Fibroblast of skin of abdomen (primary cell): ENCODE results near the gene PLEKHA5.
"Not testable (repeated sequence)": the region's sequence is repeated elsewhere in the genome, so short reads cannot be mapped to it uniquely, and the experiment has no call there.

Experiments used
- DNase-seq: peaks from one replicate; pipeline ENCODE4 v3.0.0-alpha.2; 2013

Gene PLEKHA5

GRCh38 chr12:19168644-19169043, 39.1 kb downstream of the PLEKHA5 start:
- no peak for DNase-seq

DNA sequence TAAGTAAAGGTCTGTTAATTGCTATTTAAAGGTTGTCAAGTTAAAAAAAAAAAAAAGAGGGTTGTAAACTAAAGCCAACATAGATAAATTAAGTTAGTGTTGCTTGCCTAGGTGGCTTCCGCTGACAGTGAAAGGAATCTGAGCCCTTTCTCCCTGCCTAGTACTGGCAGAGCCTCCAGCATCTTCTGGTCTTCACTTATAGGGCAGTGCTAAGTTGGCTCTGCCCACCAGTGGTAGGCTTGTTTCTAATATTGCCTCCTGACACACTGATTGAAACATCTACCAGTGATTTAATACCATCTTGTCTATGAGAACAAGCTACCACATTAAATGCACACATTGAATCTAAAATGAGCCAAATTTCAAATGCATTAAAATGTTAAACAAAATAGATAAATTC, 39.7 kb downstream of the PLEKHA5 start:
- DNase-seq: no peak

- DNase-seq: not testable (repeated sequence)
Observed at GRCh38 chr12:19170286-19170685, 40.8 kb downstream of the PLEKHA5 start.

- no peak for DNase-seq
Observed at GRCh38 chr12:19171731-19172130, 42.2 kb downstream of the PLEKHA5 start.

DNA sequence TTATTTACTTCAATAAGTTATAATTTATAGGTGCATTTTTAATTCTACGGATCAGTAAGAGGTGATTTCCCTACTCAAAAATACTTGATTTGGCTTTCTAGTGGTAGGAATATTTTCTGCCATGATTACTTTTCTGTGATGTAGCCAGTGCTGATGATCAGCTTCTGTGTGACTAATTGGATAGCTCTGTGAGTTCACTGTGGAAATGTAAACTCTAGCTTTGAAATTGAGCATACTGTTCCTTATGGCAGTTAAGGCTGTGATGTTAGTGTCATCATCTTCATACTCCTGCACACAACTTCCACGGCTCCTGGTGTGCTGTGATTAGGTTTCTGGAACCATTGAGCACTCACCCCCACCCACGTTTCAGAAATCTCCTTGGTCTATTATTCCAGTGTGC, 48.2 kb downstream of the PLEKHA5 start:
- DNase-seq: peak; percentile 36

DNA sequence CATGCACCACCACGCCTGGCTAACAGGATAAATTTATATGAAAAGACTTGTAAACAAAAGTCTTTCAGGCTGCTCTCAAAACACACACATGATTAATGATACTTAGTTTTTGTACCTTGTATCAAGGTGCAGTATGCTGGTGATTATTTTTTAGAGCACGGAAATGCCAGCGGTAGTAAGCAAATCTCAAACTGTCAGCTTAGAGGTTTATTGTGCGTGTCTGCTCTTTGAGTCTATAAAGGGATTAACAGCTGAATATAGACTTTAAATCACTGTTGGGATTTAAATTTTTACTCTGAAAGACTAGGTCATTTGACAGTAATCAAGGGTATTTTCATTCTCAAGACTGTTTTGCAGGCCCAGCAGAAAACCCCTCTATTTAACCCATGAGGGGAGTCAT, 50.5 kb downstream of the PLEKHA5 start:
- no peak for DNase-seq

DNA sequence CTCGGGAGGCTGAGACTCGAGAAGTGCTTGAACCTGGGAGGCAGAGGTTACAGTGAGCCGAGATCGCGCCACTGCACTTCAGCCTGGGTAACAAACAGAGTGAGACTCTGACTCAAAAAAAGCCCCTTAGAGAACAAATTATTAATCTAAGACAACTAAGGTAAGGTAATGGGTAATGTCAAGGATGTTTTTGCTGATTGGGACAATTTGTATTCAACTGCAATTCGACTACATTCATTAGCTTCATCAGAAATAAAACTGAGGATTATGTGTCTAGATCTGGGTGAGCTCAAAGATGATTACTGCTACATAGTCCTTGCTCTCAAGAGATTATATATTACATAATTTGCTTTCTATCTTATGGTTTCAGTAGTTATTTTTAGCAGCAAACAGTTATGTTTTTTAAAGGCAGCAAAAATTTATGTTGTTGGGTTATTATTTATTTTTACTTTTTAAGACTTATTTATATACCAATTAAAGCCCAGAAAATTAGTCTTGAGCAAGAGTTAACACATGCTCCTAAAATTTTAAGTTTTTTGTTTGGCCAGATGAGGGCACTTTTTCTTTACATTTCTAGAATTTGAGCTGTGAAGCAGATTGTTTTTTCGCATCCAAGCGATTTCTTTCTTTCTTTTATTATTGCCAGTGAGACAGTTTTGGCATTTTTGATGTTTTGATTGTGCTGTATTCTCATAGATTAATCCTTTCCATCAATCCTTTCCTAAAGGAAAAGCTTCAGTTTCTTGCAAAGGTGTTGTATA, 52.3 kb downstream of the PLEKHA5 start:
- no peak for DNase-seq

GRCh38 chr12:19183121-19183838, 53.7 kb downstream of the PLEKHA5 start:
- no peak for DNase-seq

- no peak for DNase-seq
Observed at GRCh38 chr12:19185262-19185929, 55.9 kb downstream of the PLEKHA5 start.

DNA sequence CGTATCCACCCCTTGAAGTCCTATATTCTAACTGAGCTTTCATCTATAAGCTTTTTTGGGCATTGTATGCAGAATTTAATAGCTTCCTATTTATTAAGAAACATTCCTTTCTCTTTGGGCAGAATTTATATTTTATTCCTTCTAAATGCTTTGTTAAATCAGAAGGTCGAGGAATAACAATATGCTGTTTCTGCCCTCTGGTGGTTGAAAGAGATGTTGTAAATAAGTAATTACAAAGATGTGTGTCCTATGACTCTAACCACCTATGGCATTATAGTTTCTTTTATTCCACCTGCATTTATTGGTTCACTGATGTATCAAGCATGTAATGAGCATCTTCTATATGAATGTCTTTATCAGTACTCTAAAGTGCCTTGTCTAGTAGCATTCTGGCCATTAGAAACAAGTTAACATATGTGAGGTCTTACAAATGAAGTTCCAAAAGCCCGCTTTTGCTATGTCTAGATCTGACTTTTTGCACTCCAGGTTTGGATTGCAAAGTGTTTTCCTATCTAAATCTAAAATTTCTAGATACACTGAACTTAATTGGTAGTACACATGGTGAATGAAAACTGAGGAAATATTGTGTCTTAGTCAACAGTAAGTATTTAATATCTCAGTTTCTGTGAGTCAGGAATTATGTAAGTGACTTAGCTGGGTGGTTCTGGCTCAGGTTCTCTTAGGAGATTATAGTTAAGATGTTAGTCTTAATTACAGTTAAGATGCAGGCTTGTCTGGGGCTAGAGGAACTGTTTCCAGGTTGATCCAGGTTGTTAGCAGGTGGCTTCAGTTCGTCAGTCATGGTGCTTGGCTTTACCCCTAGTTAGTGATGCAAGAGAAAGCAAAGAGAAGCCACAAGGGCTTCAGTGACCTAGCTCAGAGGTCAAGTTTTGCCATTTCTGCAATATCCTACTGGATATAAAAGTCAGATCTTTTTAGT, 57.5 kb downstream of the PLEKHA5 start:
- peak; percentile 47 for DNase-seq

- no peak for DNase-seq
Observed at GRCh38 chr12:19189522-19189921, 60.0 kb downstream of the PLEKHA5 start.

GRCh38 chr12:19190292-19191031, 60.9 kb downstream of the PLEKHA5 start:
- DNase-seq: peak; percentile 58

- DNase-seq: no peak
Observed at GRCh38 chr12:19191089-19191488, 61.6 kb downstream of the PLEKHA5 start.

DNA sequence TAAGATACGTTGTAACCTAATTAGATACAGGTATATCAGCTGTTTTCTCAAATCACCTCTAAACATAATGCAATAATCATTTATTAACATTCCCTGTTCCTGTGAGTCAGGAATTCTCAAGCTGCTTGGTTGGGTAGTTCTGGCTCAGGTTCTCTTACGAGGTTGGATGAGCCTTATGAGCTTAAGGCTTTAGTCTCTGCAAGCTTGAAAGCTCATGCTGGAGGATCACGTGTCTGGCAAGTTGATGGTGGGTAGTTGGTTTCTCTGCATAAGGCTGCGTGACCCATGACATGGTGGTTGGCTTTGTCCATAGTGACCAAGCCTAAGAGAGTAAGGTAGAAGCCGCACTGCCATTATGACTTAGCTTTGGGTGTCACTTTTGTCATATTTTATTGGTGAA, 62.0 kb downstream of the PLEKHA5 start:
- no peak for DNase-seq

DNA sequence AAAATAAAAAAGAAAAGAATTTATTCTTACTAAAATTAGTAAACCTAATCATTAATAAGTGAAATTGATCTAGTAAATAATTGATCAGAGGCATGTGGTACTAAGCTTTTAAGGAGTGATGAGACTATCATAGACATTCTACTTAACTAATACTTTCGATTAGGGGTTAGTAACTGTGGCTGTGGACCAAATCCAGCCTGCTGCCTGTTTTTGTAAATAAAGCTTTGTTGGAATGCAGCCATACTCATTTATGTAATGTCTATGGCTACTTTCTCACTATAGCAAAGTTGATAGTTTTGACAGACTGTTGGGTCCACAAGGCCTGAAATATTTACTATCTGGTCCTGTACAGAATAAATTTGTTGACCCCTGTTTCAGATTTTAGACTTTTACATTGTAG, 63.2 kb downstream of the PLEKHA5 start:
- no peak for DNase-seq

GRCh38 chr12:19194963-19195362, 65.4 kb downstream of the PLEKHA5 start:
- DNase-seq: no peak

DNA sequence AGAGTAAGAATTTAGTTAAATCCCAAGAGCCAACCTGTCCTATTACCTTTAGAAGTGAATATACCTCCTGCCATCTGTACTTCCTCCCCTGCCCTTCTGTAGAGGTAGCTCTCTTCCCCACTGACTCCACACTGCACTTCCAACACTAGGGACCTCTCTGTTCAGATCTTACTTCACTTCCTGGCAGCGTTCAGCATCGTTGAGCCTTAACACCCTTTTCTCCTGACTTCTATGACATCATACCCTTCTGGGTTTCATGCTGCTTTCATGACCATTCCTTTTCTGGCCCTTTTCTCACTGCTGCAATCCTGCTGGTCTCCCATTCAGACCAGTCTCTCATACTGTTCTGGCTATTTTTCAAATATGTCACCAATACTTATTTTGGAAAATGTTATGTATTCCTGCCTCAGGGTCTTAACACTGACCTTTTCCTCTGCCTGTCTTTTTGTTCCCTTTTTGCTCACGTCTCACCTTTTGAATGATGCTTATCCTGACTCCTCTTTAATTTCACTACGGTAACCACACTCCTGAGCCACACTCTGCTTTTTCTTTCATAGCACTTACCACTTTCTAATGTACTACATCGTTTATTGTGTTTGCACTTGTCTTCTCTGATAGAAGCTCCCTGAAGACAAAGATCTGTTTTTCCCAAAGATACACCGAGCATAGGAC, 67.6 kb downstream of the PLEKHA5 start:
- no peak for DNase-seq

DNA sequence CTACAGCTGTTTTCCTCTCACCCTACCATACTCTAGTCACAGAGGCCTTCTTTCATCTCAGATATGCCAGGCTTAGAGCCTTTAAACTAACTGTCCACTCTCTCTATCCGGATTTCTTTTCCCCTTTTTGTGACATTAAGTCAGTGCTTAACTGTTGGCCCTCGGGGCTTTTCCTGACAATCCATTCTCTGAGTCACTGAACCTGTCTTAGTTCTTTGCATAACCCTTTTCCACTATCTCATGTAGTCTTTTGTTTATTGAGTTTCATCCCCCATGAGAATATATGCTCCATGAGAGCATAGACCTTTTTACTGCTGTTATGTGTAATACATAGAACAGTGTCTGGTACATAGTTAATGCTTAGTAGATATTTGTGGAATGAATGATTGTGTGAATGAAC, 68.7 kb downstream of the PLEKHA5 start:
- DNase-seq: peak; percentile 55

DNA sequence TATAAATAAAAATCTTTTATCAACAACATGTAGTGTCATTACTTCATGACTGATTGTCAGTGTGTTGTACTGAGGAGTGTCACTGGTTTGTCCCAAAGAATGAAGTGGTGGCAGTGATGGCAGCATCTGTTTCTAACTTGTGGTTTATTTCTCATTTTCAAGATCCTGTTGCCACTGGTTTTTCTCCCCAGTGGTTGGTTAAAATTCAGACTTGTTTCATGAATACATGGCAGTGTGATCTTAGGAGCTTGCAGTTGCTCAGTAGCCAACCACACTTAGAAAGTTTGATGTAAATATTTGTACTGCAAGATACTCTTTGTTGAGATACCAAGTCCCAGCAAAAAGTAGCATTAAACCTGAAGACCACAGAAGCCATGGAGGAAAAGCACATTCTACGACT, 69.8 kb downstream of the PLEKHA5 start:
- DNase-seq: no peak

DNA sequence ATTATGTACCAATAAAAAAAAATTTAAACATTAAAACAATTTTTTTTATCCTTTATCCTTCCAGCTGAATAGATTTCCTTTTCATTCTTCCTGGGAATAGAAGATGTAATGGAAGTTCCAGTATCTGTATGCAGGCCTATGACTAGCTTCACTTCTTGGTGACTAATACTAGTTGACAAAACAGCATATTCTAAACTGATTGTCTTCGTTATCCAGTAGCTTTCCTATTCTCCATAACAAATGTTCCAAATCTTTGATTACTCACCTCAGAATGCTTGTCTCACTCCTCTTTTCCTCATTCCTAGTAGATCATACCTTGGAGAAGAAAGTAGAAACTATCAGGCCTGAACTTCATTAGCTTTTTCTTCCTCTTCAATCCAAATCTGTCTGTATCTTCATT, 70.7 kb downstream of the PLEKHA5 start:
- no peak for DNase-seq

GRCh38 chr12:19201661-19202060, 72.1 kb downstream of the PLEKHA5 start:
- DNase-seq: peak; percentile 64
